ENCODE measurements around the gene ACSL5.
"Not testable (repeated sequence)": the region's sequence is repeated elsewhere in the genome, so short reads cannot be mapped to it uniquely, and the experiment has no call there.

The ACSL5 gene

DNA sequence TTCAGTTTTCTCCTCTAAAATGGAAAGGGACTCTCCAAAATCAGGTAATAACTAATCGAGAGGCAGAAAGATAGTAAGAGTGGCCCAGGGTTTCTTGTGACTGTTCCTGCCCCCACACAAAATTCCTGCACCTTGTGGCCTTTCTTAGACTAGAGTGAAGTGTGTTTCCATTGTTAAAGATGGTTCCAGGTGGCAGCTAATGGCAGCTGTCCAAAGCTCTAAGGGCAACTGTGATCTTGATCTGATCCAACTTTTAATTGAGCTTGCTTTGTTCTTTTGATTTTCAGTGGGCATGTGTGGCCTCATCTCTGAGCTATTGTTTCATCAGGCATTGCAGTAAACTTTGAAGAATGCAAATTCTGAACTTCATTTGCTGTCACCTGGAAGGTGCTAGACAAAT is 19.4 kb downstream of the ACSL5 start:
- no peak for DNase-seq (ENCODE audit: low read depth in 2 of 2)
- TF ChIP-seq, protein P1, sequence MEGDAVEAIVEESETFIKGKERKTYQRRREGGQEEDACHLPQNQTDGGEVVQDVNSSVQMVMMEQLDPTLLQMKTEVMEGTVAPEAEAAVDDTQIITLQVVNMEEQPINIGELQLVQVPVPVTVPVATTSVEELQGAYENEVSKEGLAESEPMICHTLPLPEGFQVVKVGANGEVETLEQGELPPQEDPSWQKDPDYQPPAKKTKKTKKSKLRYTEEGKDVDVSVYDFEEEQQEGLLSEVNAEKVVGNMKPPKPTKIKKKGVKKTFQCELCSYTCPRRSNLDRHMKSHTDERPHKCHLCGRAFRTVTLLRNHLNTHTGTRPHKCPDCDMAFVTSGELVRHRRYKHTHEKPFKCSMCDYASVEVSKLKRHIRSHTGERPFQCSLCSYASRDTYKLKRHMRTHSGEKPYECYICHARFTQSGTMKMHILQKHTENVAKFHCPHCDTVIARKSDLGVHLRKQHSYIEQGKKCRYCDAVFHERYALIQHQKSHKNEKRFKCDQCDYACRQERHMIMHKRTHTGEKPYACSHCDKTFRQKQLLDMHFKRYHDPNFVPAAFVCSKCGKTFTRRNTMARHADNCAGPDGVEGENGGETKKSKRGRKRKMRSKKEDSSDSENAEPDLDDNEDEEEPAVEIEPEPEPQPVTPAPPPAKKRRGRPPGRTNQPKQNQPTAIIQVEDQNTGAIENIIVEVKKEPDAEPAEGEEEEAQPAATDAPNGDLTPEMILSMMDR (IDR thresholded peaks at IDR 0.05; ENCODE audit: low read depth, low read length): no peak
- H3K4me3 ChIP-seq (replicated peaks in 1 of 2; ENCODE audit: low read depth in 2 of 2, low read length in 2 of 2): no peak overlapping the region

GRCh38 chr10:112393827-112394226 is 19.9 kb downstream of the ACSL5 start:
- no peak overlapping the region for H3K4me3 ChIP-seq (replicated peaks in 1 of 2; ENCODE audit: low read depth in 2 of 2, low read length in 2 of 2)
- TF ChIP-seq, protein P1 (IDR thresholded peaks at IDR 0.05; ENCODE audit: low read depth, low read length): no peak
- DNase-seq (ENCODE audit: low read depth in 2 of 2): no peak

GRCh38 chr10:112394475-112394875 is 20.6 kb downstream of the ACSL5 start:
- no peak for DNase-seq (ENCODE audit: low read depth in 2 of 2)
- TF ChIP-seq, protein P1 (IDR thresholded peaks at IDR 0.05; ENCODE audit: low read depth, low read length): no peak
- H3K4me3 ChIP-seq (replicated peaks in 1 of 2; ENCODE audit: low read depth in 2 of 2, low read length in 2 of 2): no peak overlapping the region

GRCh38 chr10:112395809-112396530 is 22.1 kb downstream of the ACSL5 start:
- TF ChIP-seq, protein P1 (IDR thresholded peaks at IDR 0.05; ENCODE audit: low read depth, low read length): no peak
- DNase-seq (ENCODE audit: low read depth in 2 of 2): no peak
- H3K4me3 ChIP-seq (replicated peaks in 1 of 2; ENCODE audit: low read depth in 2 of 2, low read length in 2 of 2): no peak overlapping the region

DNA sequence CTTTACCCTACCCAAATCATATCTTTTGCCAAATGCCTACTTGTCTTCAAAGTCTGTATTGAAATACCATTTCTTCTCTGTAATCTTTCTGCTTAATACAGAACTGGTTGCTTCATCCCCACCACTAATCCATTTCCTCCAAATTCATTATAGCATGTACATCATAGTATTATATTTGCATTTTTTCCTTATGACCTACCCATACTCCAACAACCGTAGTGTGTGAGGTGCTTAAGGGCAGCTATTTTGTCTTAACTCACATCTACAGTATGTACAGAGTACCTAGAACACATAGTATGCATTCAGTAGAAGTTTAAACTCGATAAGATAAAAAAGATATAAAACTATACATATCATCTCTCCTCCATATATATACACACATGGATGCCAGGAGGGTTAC is 23.7 kb downstream of the ACSL5 start:
- TF ChIP-seq, protein P1 (IDR thresholded peaks at IDR 0.05; ENCODE audit: low read depth, low read length): no peak
- no peak for DNase-seq (ENCODE audit: low read depth in 2 of 2)
- no peak overlapping the region for H3K4me3 ChIP-seq (replicated peaks in 1 of 2; ENCODE audit: low read depth in 2 of 2, low read length in 2 of 2)

DNA sequence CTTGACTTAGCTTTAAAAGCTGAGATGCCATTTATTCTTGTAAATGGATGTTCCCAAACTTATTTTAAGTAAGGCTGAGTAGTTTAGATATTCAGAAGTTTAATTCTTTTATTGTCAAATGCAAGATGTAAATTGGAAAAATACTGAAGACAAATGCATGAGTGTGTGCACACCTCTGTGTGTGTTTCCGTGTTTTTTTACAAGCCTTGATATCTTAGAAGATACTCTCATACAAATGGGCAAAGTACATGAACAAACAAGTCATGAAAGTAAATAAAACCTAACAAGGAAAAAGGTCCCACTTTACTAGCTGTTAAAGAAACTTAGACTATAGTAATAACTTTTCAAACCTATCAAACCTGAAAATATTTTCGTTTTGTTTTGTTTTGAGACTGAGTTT is 29.0 kb downstream of the ACSL5 start:
- H3K4me3 ChIP-seq (replicated peaks in 1 of 2; ENCODE audit: low read depth in 2 of 2, low read length in 2 of 2): no peak overlapping the region
- TF ChIP-seq, protein P1 (IDR thresholded peaks at IDR 0.05; ENCODE audit: low read depth, low read length): no peak
- no peak for DNase-seq (ENCODE audit: low read depth in 2 of 2)

DNA sequence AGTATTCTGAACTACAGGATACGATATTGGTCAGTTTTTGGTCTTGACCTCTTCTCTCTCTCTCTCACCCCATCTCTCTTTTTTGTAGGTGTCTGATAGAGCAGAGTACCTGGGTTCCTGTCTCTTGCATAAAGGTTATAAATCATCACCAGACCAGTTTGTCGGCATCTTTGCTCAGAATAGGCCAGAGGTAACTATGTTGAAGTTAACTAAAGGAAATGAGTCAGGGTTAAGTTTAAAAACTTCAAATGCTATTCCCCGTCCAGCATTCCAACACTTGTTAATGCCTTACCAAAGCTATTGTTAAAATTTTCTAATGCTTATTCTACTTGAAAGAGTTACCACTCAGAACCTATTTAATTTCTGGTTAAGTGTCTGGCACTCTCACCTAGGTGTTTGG is 30.7 kb downstream of the ACSL5 start:
- TF ChIP-seq, protein P1 (IDR thresholded peaks at IDR 0.05; ENCODE audit: low read depth, low read length): no peak
- no peak overlapping the region for H3K4me3 ChIP-seq (replicated peaks in 1 of 2; ENCODE audit: low read depth in 2 of 2, low read length in 2 of 2)
- peak in 1 of 2 donors; percentile 13 for DNase-seq (ENCODE audit: low read depth in 2 of 2)

GRCh38 chr10:112406806-112407205 is 32.9 kb downstream of the ACSL5 start:
- not testable (repeated sequence) for H3K4me3 ChIP-seq (replicated peaks in 1 of 2; ENCODE audit: low read depth in 2 of 2, low read length in 2 of 2); DNase-seq (ENCODE audit: low read depth in 2 of 2)
